SU-DHL-6 (cell line): ENCODE data around the gene CDKL4.

Source experiments
- H2AFZ ChIP-seq: fragments of 200-600 bp; sonication (generic); 2 replicates; pipeline ENCODE4 v1.6.1; 2014; ENCODE audit warnings: low read depth, mild to moderate bottlenecking, moderate library complexity, mixed read lengths, antibody characterized with exemption, low read length; ENCODE audit not compliant: severe bottlenecking
- H3F3A ChIP-seq: fragments of 200-600 bp; shearing (Covaris generic); 2 replicates; pipeline ENCODE4 v1.6.0; 2016; ENCODE audit warnings: antibody characterized with exemption, mild to moderate bottlenecking; ENCODE audit not compliant: insufficient read depth
- H3K27ac ChIP-seq: fragments of 200-600 bp; sonication (generic); 2 replicates; pipeline ENCODE4 v1.5.1; 2016; ENCODE audit warnings: low read depth, mild to moderate bottlenecking, low read length, moderate library complexity, mixed read lengths
- H3K27me3 ChIP-seq: fragments of 200-600 bp; sonication (generic), shearing (Covaris generic); 2 replicates; pipeline ENCODE4 v1.6.0; 2014; ENCODE audit warnings: mild to moderate bottlenecking, low read length
- H3K36me3 ChIP-seq: fragments of 200-600 bp; sonication (generic); 2 replicates; pipeline ENCODE4 v1.6.1; 2014; ENCODE audit warnings: mild to moderate bottlenecking, low read length, mixed read lengths
- H3K4me2 ChIP-seq: fragments of 300-600, 200-600 bp; shearing (Covaris generic), sonication (generic); 2 replicates; pipeline ENCODE4 v1.6.0; 2014; ENCODE audit warnings: low read length, low read depth, mild to moderate bottlenecking; ENCODE audit not compliant: poor library complexity, severe bottlenecking
- H3K4me3 ChIP-seq: fragments of 200-600 bp; sonication (generic); 2 replicates; pipeline ENCODE4 v1.5.1; 2014; ENCODE audit warnings: antibody characterized with exemption, low read length, mild to moderate bottlenecking, mixed read lengths; ENCODE audit not compliant: insufficient read depth, poor library complexity, severe bottlenecking
- H3K79me2 ChIP-seq: fragments of 200-600 bp; sonication (generic); 2 replicates; pipeline ENCODE4 v1.6.1; 2014; ENCODE audit warnings: mild to moderate bottlenecking, low read length, moderate library complexity; ENCODE audit not compliant: insufficient read depth
- H3K9ac ChIP-seq: fragments of 200-600 bp; sonication (generic); 2 replicates; pipeline ENCODE4 v1.7.0; 2014; ENCODE audit warnings: mild to moderate bottlenecking, low read length
- H3K9me2 ChIP-seq: fragments of 200-600 bp; sonication (generic); replicated peaks from 2 replicates; pipeline ENCODE4 v1.6.1; 2014; ENCODE audit warnings: low read length; ENCODE audit not compliant: insufficient read depth
- H3K9me3 ChIP-seq: fragments of 200-600 bp; sonication (generic); 2 replicates; pipeline ENCODE4 v1.6.1; 2014; ENCODE audit warnings: low read length, mixed read lengths; ENCODE audit not compliant: insufficient read depth
- H4K20me1 ChIP-seq: fragments of 200-600 bp; sonication (generic); 2 replicates; pipeline ENCODE4 v1.6.1; 2014; ENCODE audit warnings: low read depth, mild to moderate bottlenecking, antibody characterized with exemption, low read length, moderate library complexity, mixed read lengths
- CTCF ChIP-seq: fragments of 200-600 bp; sonication (generic); IDR thresholded peaks from one replicate; pipeline ENCODE4 v1.5.1; 2017; ENCODE audit warnings: antibody characterized with exemption, mild to moderate bottlenecking, low read length, moderate library complexity; ENCODE audit not compliant: insufficient read depth, poor library complexity, severe bottlenecking
- EZH2phosphoT487 ChIP-seq: fragments of 200-600 bp; sonication (generic), shearing (Covaris generic); conservative IDR thresholded peaks from 2 replicates; pipeline ENCODE4 v1.6.1; 2018; ENCODE audit warnings: mild to moderate bottlenecking, antibody characterized with exemption, low read length, moderate library complexity, mixed read lengths

Gene CDKL4

GRCh38 chr2:39243469-39244123, at the start of gene CDKL4:
CDKL4 (minus strand) TSS chr2:39243970.
- TF ChIP-seq EZH2phosphoT487 (no peak), CTCF (no peak)
- H3K4me3 ChIP-seq = no peak within 1 kb of the TSS
- H3K9me3 ChIP-seq = no peaks in the 10 kb centered on the region
- no peak within 1 kb of the TSS for H3K4me2 ChIP-seq
- no peak within 1 kb of the TSS for H3K27ac ChIP-seq
- no peaks in the 10 kb centered on the region for H3K79me2 ChIP-seq
- no peaks in the 10 kb centered on the region for H4K20me1 ChIP-seq
- H3K9ac ChIP-seq = no peak within 1 kb of the TSS
- H3F3A ChIP-seq = no peaks in the 10 kb centered on the region
- H2AFZ ChIP-seq = no peak within 1 kb of the TSS
- H3K9me2 ChIP-seq = no peaks in the 10 kb centered on the region
- H3K36me3 ChIP-seq = no peaks in the 10 kb centered on the region
- H3K27me3 ChIP-seq = no peaks in the 10 kb centered on the region

GRCh38 chr2:39290433-39290832, 46.7 kb upstream of the CDKL4 start:
- Histone ChIP-seq H3F3A (no peaks in the 10 kb centered on the region), H3K9me3 (no peaks in the 10 kb centered on the region), H3K27me3 (no peaks in the 10 kb centered on the region), H3K79me2 (no peaks in the 10 kb centered on the region), H2AFZ (no peak overlapping the region), H3K36me3 (no peaks in the 10 kb centered on the region), H3K4me2 (no peak overlapping the region), H3K9me2 (no peaks in the 10 kb centered on the region), H3K27ac (no peak overlapping the region), H3K9ac (no peak overlapping the region), H3K4me3 (no peak overlapping the region), H4K20me1 (no peaks in the 10 kb centered on the region)
- TF ChIP-seq EZH2phosphoT487 (no peak), CTCF (no peak)

GRCh38 chr2:39289609-39290008, 45.8 kb upstream of the CDKL4 start:
- Histone ChIP-seq H3K4me3 (no peak overlapping the region), H3K9me3 (no peaks in the 10 kb centered on the region), H3K9ac (no peak overlapping the region), H3F3A (no peaks in the 10 kb centered on the region), H3K27me3 (no peaks in the 10 kb centered on the region), H4K20me1 (no peaks in the 10 kb centered on the region), H3K9me2 (no peaks in the 10 kb centered on the region), H3K4me2 (no peak overlapping the region), H3K79me2 (no peaks in the 10 kb centered on the region), H3K27ac (no peak overlapping the region), H3K36me3 (no peaks in the 10 kb centered on the region), H2AFZ (no peak overlapping the region)
- TF ChIP-seq CTCF = no peak
- no peak for TF ChIP-seq EZH2phosphoT487
